Small intestine (tissue), 7 donors: ENCODE measurements around the gene SOX13. TPM values are rescaled to one million over a fixed set of nuclear protein-coding genes. Genes with fewer than 3 reads are reported as not detected.

Experiments
- DNase-seq, 2 donors: peaks; one replicate each; pipeline versions ENCODE4 v3.0.0 to v3.0.0-alpha.2; 2013
- FAIRE-seq: peaks from 2 replicates; lab custom pipeline; 2012; peaks lifted over from hg19 to GRCh38; lab: Jason Lieb, UNC
- H3K27ac ChIP-seq, 3 donors: one replicate each; pipeline ENCODE4 v1.5.1; 2013; ENCODE audit warnings: low read length in 2 of 3, mild to moderate bottlenecking in 2 of 3, control low read depth in 1 of 3, inconsistent platforms in 1 of 3, low read depth in 1 of 3, moderate library complexity in 1 of 3
- H3K27me3 ChIP-seq, 3 donors: one replicate each; pipeline ENCODE4 v1.6.1; 2013; ENCODE audit warnings: low read length in 3 of 3, inconsistent platforms in 1 of 3; ENCODE audit not compliant: control insufficient read depth in 3 of 3, insufficient read depth in 3 of 3
- H3K36me3 ChIP-seq, 3 donors: one replicate each; pipeline ENCODE4 v1.6.1; 2013; ENCODE audit warnings: low read length in 3 of 3, inconsistent platforms in 1 of 3, low read depth in 1 of 3, mild to moderate bottlenecking in 1 of 3, moderate library complexity in 1 of 3; ENCODE audit not compliant: control insufficient read depth in 3 of 3, insufficient read depth in 2 of 3
- H3K4me1 ChIP-seq, 3 donors: one replicate each; pipeline ENCODE4 v1.6.1; 2013; ENCODE audit warnings: low read length in 2 of 3, inconsistent platforms in 1 of 3, low read depth in 1 of 3, mild to moderate bottlenecking in 1 of 3, moderate library complexity in 1 of 3; ENCODE audit not compliant: control insufficient read depth in 3 of 3, insufficient read depth in 2 of 3
- H3K4me3 ChIP-seq, 3 donors: one replicate each; pipeline ENCODE4 v1.5.1; 2013; ENCODE audit warnings: low read length in 3 of 3, control low read depth in 1 of 3, inconsistent platforms in 1 of 3, low read depth in 1 of 3, mild to moderate bottlenecking in 1 of 3, moderate library complexity in 1 of 3
- H3K9me3 ChIP-seq, 2 donors: one replicate each; pipeline ENCODE4 v1.6.1; 2013; ENCODE audit warnings: low read depth in 1 of 2, low read length in 1 of 2; ENCODE audit not compliant: control insufficient read depth in 2 of 2, insufficient read depth in 1 of 2
- WGBS, 3 donors: extraction: QIAGEN DNeasy Blood & Tissue Kit; methylation state at CpG; one replicate each; pipeline ENCODE4 v1.1.7; 2013; 5-methylcytosine and 5-hydroxymethylcytosine counted together
- polyA plus RNA-seq, 4 donors: library from polyadenylated mRNA; stranded (reverse) in 3 of 4; unstranded in 1 of 4; fragments of 200-250 nt in 3 of 4; fragments of 120-200 nt in 1 of 4; gene quantifications; one replicate each; pipeline versions ENCODE4 v1.2.1 to v1.2.3, GENCODE V29; 2013
- donor health status: healthy with polysubstance abuse.
- donor health status: control.
- donor health status: control.
- donor health status: Bipolar disorder and iron deficiency.
- donor health status: healthy.

SOX13 gene
- polyA plus RNA-seq, 4 donors: 12.4 to 43.7 (median 18.6) TPM

DNA sequence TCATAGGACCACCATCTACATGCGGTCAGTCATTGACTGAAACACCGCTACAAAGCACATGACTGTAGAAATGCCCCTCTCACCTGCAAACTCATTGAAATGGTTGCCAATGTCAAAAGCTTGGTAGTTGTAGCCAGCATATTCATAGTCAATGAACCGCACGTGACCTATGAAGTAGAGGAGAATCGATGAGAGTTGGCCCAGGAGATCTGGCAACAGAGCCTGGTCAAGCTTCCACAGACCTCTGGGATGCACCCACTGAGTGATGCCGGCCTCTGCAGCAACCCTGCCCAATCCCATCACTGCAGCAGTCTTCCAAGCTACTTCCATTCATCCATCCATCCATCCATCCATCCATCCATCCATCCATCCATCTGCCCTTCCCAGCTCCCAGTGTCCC, 67.0 kb downstream of the SOX13 start:
- DNase-seq: no peak
- Histone ChIP-seq H3K27ac (no peak overlapping the region), H3K4me3 (no peak overlapping the region), H3K27me3 (no peaks in the 10 kb centered on the region), H3K9me3 (no peaks in the 10 kb centered on the region), H3K36me3 (peaks cover 0 to 58% (median 0%) of the 10 kb centered on the region in 3 donors), H3K4me1 (peaks cover 0 to 29% (median 0%) of the 10 kb centered on the region in 3 donors)
- WGBS, 3 donors: 93 to 96% (median 95%) methylated on average over 6 of the region's 6 CpGs
- FAIRE-seq: no peak

DNA sequence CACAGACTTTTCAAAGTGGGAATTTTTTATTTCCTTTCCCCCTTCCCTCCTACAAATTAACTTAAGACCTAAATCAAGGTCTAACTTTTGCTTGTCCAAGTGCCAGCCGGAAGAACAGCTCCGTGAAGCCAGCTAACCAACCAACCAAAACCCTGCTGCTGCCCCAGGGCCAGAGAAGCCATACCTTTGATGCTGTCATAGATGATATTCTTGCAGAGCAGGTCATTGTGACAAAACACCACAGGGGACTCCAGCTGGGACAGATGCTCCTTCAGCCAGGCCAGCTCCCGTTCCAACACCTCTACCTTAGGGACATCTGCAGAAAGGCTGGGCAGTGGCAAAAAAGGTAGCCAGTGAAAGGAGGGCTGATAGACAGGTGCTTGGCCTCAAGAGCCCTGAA, 68.2 kb downstream of the SOX13 start:
- no peaks in the 10 kb centered on the region for H3K27me3 ChIP-seq
- WGBS, 3 donors: 88 to 95% (median 94%) methylated on average over 3 of the region's 3 CpGs
- FAIRE-seq (no peak), DNase-seq (no peak)
- H3K9me3 ChIP-seq: no peaks in the 10 kb centered on the region
- H3K27ac ChIP-seq: no peak overlapping the region
- H3K36me3 ChIP-seq: peaks cover 0 to 62% (median 0%) of the 10 kb centered on the region in 3 donors
- no peak overlapping the region for H3K4me3 ChIP-seq
- H3K4me1 ChIP-seq: peaks cover 0 to 40% (median 0%) of the 10 kb centered on the region in 3 donors

DNA sequence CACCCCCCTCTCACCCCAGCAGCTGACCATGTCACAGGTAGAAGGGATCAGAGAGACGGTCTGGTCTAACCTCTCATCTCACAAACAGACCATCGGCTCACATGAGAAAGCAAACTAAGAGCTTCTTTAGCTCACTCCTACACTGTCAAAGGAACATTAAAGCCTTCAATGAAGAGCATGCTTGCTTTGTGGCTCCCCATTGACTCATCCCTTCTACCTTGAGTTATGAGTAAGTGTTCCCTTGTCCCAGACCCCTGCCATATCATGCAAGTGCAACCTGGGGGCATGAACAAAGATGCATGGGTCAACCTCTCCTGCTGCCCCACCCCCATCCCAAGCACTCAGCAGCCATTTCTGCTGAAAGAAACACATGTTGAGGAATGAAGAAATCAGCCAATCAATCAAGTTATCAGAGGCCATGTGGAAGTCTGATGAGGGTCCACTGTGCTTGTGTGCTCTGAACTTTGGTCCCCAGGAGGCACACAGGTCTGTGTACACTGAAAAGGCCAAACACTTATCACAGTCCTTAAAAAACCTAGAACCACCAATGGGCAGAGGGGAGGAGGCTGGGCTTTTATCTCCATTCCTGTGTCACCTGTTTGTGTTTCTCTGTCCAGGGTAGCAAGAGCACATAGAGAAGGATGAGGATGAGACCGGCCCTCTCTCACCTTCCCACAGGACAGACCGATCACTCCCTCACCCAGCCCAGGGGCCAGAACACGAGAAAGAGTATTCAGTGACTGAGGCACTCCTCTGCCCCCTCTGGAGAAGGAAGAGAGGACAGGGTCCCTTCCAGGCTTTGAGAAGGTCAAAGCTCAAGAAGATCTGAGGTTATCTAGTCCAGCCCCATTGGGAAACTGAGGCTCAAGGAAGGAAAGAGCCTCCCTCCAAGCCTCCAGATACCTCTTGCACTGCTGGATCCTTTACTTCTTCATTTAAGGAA, 69.4 kb downstream of the SOX13 start:
- WGBS, 3 donors: 79 to 89% (median 80%) methylated on average over 5 of the region's 5 CpGs
- peak in 1 of 2 donors; percentile 52 for DNase-seq
- peak overlapping the region in 1 of 3 donors; percentile 29 for H3K27ac ChIP-seq
- no peak overlapping the region for H3K4me3 ChIP-seq
- H3K9me3 ChIP-seq: no peaks in the 10 kb centered on the region
- no peaks in the 10 kb centered on the region for H3K27me3 ChIP-seq
- peaks cover 0 to 59% (median 0%) of the 10 kb centered on the region in 3 donors for H3K36me3 ChIP-seq
- FAIRE-seq: no peak
- peaks cover 0 to 51% (median 0%) of the 10 kb centered on the region in 3 donors for H3K4me1 ChIP-seq

DNA sequence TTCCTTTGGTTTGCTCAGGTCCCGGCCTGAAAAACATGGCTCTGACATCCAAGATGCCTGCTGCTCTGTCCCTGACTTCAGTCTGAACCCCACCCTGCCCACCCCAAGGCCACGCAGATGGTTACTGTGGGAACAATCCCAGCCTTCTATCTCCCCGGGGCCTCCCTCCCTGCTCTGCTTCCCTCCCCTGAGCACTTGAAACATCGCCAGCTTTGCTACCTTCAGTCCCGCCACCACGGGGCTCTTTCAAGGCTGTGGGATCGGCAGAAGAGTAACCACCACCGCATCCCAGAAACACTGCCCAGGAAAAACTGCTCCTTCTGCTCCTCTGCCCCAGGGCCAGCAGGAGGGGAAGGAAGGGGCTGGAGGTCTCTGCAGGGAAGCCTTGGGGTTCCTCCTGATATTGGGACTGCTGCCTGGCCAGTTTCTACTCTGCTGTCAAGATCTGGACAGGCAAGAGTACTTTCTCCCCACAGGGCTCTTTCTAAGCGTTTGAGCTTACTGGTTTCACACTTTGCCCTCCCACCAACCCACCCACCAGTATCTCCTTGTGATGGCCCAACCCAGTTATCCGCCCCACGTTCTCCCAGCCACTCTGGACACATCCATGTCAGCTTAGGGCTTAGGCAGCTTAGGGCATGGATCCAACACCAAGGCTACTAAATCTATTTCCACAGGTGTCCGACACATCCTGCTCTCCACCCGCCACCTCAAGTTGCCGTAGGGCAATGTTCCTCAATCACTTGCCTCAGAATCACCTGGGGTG, 70.5 kb downstream of the SOX13 start:
- no peak for FAIRE-seq
- peaks cover 0 to 63% (median 0%) of the 10 kb centered on the region in 3 donors for H3K4me1 ChIP-seq
- H3K27ac ChIP-seq: no peak overlapping the region

DNA sequence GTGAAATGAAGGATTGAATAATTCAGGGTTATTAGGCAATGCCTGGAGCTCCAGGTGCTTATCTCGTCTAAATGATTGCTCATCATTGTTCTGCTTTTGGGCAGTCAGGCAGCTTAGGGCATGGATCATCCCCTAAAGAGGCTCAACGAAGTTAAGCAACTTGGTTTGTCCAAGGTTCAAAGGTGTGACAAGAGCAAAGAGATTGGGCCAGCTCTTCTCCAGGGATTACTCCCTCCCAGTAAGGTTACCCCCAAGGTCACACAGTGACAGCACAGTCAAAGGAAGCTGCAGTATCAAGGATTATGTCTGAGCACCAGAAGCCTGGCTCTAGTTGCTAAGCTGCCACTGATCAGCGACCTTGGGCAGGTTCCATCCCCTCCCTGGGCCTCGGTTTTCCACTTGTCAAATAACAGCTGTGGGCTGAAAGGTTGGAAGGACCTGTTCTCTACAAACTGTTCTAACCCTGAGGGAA, 72.2 kb downstream of the SOX13 start:
- H3K27ac ChIP-seq: peak overlapping the region in 1 of 3 donors; percentile 22
- FAIRE-seq (no peak), DNase-seq (peak in 1 of 2 donors; percentile 48)
- H3K27me3 ChIP-seq: no peaks in the 10 kb centered on the region
- peaks cover 0 to 63% (median 0%) of the 10 kb centered on the region in 3 donors for H3K4me1 ChIP-seq
- H3K4me3 ChIP-seq: no peak overlapping the region
- WGBS, 3 donors: 40 to 55% (median 43%) methylated on average over 4 of the region's 4 CpGs
- no peaks in the 10 kb centered on the region for H3K9me3 ChIP-seq
- peaks cover 0 to 51% (median 0%) of the 10 kb centered on the region in 3 donors for H3K36me3 ChIP-seq

More for the DNA sequence above, 70.5 kb downstream of the SOX13 start:
- Histone ChIP-seq H3K36me3 (peaks cover 0 to 57% (median 0%) of the 10 kb centered on the region in 3 donors), H3K4me3 (no peak overlapping the region), H3K27me3 (no peaks in the 10 kb centered on the region), H3K9me3 (no peaks in the 10 kb centered on the region)
- no peak for DNase-seq
- 61 to 77% (median 61%) methylated on average over 14 of the region's 14 CpGs for WGBS, 3 donors

DNA sequence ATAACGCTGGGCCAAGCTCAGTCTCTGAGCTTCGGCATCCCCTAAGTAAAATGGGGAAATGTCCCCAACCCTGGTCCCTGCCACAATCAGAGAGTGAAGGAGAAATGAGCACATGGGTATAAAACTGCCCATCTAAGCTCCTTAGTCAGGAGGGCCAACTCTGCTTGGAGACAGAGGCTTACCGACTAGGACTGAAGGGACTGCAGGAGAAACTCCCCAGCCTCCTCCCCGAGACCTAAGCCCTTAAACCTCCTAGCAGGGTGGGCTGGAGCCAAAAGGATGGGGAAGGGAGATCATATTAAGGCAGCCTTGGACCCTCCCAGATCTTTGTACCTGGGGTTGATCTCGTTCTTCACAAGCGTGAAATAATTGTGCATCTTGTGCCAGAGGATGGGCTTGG, 73.4 kb downstream of the SOX13 start:
- Histone ChIP-seq H3K4me3 (no peak overlapping the region), H3K4me1 (peaks cover 0 to 68% (median 0%) of the 10 kb centered on the region in 3 donors), H3K27me3 (no peaks in the 10 kb centered on the region), H3K36me3 (peaks cover 0 to 46% (median 0%) of the 10 kb centered on the region in 3 donors), H3K27ac (peak overlapping the region in 1 of 3 donors; percentile 48), H3K9me3 (no peaks in the 10 kb centered on the region)
- FAIRE-seq (no peak), DNase-seq (no peak)
- WGBS, 3 donors: 72 to 87% (median 73%) methylated on average over 6 of the region's 6 CpGs

DNA sequence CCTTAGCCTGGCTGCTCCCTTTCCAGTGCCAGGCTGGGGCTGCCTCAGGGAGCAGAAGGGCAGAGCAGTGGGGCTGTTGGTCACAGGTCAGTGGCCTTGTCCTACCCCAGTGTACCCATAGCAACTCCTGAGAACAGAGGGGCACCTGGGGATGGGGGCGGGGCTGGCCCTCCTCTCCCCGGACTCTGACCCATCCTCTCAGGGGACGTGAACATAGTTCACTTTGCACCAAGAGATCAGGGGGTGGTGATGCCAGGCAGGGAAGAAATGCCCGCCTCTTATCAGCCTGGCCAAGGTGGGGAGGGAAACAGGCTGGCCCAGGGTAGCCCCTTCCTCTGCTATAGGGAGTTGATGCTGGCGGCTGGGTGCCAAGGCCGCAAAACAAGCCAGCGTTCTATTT, 74.0 kb downstream of the SOX13 start:
- Histone ChIP-seq H3K36me3 (peaks cover 0 to 43% (median 0%) of the 10 kb centered on the region in 3 donors), H3K4me3 (no peak overlapping the region), H3K9me3 (no peaks in the 10 kb centered on the region), H3K27me3 (no peaks in the 10 kb centered on the region), H3K27ac (peak overlapping the region in 1 of 3 donors; percentile 72), H3K4me1 (peaks cover 0 to 67% (median 0%) of the 10 kb centered on the region in 3 donors)
- FAIRE-seq (no peak), DNase-seq (peak; percentile 57 to 74)
- WGBS, 3 donors: 36 to 64% (median 37%) methylated on average over 6 to 7 of the region's 7 CpGs
